A549 (cell line): ENCODE results near the gene NPRL2. TPM values are rescaled to one million over a fixed set of nuclear protein-coding genes. Genes with fewer than 3 reads are reported as not detected.
A peak's percentile ranks its signal among the peaks of the same experiment; 100 is the strongest.

Experiments
- ATAC-seq, 2 experiments: fragments of 200-7000 bp in 1 of 2; fragments of >200 bp in 1 of 2; cut with Nextera tagmentation in 1 of 2; cut with Tn5 transposase in 1 of 2; 3 replicates each; pipeline versions ENCODE4 v1.8.0 to v1.9.1; 2018 to 2020; ENCODE audit warnings: mild to moderate bottlenecking in 1 of 2, moderate library complexity in 1 of 2
- CTCF ChIA-PET: fragments of 300-600 bp; sonication (Branson Sonifier 250); formaldehyde crosslinking; extraction: SDS; loops from one replicate; lab custom pipeline; 2021; ENCODE audit warnings: antibody characterized with exemption, inconsistent platforms; lab: Yijun Ruan, JAX
- POLR2A ChIA-PET: fragments of 350-600 bp; formaldehyde crosslinking; extraction: SDS; loops from one replicate; lab custom pipeline; 2021; ENCODE audit warnings: antibody characterized with exemption, inconsistent platforms; lab: Yijun Ruan, JAX
- DNase-seq, 2 experiments: peaks; one replicate each; pipeline versions ENCODE4 v3.0.0 to v3.0.0-alpha.2; 2011 to 2016; ENCODE audit warnings: low read depth in 1 of 2, low spot score in 1 of 2
- FAIRE-seq: peaks from 2 replicates; lab custom pipeline; 2011; peaks lifted over from hg19 to GRCh38; lab: Jason Lieb, UNC
- H3K27ac ChIP-seq, 2 experiments: fragments of >200 bp; sonication (Bioruptor Twin); formaldehyde crosslinking; 3 replicates each; pipeline ENCODE4 v1.5.1; 2016 to 2017
- H3K4me1 ChIP-seq: fragments of >200 bp; sonication (Bioruptor Twin); formaldehyde crosslinking; 3 replicates; pipeline ENCODE4 v1.6.1; 2016
- H3K4me2 ChIP-seq: fragments of >200 bp; sonication (Bioruptor Twin); formaldehyde crosslinking; 3 replicates; pipeline ENCODE4 v1.6.1; 2016
- H3K4me3 ChIP-seq: fragments of >200 bp; sonication (Bioruptor Twin); formaldehyde crosslinking; 3 replicates; pipeline ENCODE4 v1.5.1; 2016
- H3K9me3 ChIP-seq: fragments of >200 bp; sonication (Bioruptor Twin); formaldehyde crosslinking; 3 replicates; pipeline ENCODE4 v1.6.1; 2016
- BHLHE40 ChIP-seq: IDR thresholded peaks from 2 replicates; pipeline ENCODE4 v1.6.1; 2012; ENCODE audit warnings: low read depth, low read length, inconsistent platforms
- CBX2 ChIP-seq: fragments of 200-600 bp; sonication (generic); IDR thresholded peaks from 2 replicates; pipeline ENCODE4 v1.6.1; 2016; ENCODE audit warnings: low read depth, mild to moderate bottlenecking, borderline replicate concordance
- CEBPB ChIP-seq, 2 experiments: fragments of >200 bp in 1 of 2; sonication (Bioruptor Twin) in 1 of 2; formaldehyde crosslinking in 1 of 2; IDR thresholded peaks; 2 replicates each; pipeline ENCODE4 v1.6.1; 2012 to 2016
- CHD2 ChIP-seq: fragments of 150-350 bp; IDR thresholded peaks from 2 replicates; pipeline ENCODE4 v1.6.1; 2014; ENCODE audit warnings: low read length; ENCODE audit not compliant: partially characterized antibody
- CHD4 ChIP-seq: fragments of 200-600 bp; sonication (generic); IDR thresholded peaks from 2 replicates; pipeline ENCODE4 v1.6.1; 2016; ENCODE audit warnings: antibody characterized with exemption, mild to moderate bottlenecking, borderline replicate concordance
- EHF ChIP-seq: fragments of 250-450 bp; sonication (Bioruptor Pico); IDR thresholded peaks from 2 replicates; pipeline ENCODE4 v1.5.0; 2020; ENCODE audit warnings: mild to moderate bottlenecking
- EHMT2 ChIP-seq: fragments of 200-600 bp; sonication (generic); IDR thresholded peaks from 2 replicates; pipeline ENCODE4 v1.6.1; 2016; ENCODE audit warnings: antibody characterized with exemption, low read depth, mild to moderate bottlenecking, moderate library complexity
- FOSB ChIP-seq: fragments of 250-450 bp; sonication (Bioruptor Pico); IDR thresholded peaks from 2 replicates; pipeline ENCODE4 v1.5.0; 2020; ENCODE audit warnings: mild to moderate bottlenecking, moderate library complexity
- HEYL ChIP-seq: fragments of 250-450 bp; sonication (Bioruptor Pico); IDR thresholded peaks from 2 replicates; pipeline ENCODE4 v1.8.0; 2021; ENCODE audit warnings: mild to moderate bottlenecking, moderate library complexity
- HOXA7 ChIP-seq: fragments of 250-450 bp; sonication (Bioruptor Pico); IDR thresholded peaks from 2 replicates; pipeline ENCODE4 v1.5.0; 2020; ENCODE audit warnings: mild to moderate bottlenecking, moderate library complexity
- HOXB13 ChIP-seq: fragments of 250-450 bp; sonication (Bioruptor Pico); IDR thresholded peaks from 2 replicates; pipeline ENCODE4 v1.5.0; 2020; ENCODE audit warnings: low read depth, mild to moderate bottlenecking, moderate library complexity
- JUN ChIP-seq, 2 experiments: fragments of >200 bp; sonication (Bioruptor Twin); formaldehyde crosslinking; IDR thresholded peaks; 2 replicates in 1 of 2; 3 replicates in 1 of 2; pipeline ENCODE4 v1.6.1; 2016 to 2017
- KDM5A ChIP-seq: fragments of 200-600 bp; sonication (generic); IDR thresholded peaks from 2 replicates; pipeline ENCODE4 v1.6.1; 2016; ENCODE audit warnings: antibody characterized with exemption, mild to moderate bottlenecking
- NPAS2 ChIP-seq: fragments of 250-450 bp; sonication (Bioruptor Pico); IDR thresholded peaks from 2 replicates; pipeline ENCODE4 v1.8.0; 2022; ENCODE audit warnings: mild to moderate bottlenecking, moderate library complexity, borderline replicate concordance
- NR3C1 ChIP-seq: fragments of >200 bp; sonication (Bioruptor Twin); formaldehyde crosslinking; IDR thresholded peaks from 3 replicates; pipeline ENCODE4 v1.6.1; 2017
- PHF8 ChIP-seq: fragments of 200-600 bp; sonication (generic); IDR thresholded peaks from 2 replicates; pipeline ENCODE4 v1.6.1; 2016; ENCODE audit warnings: low read depth, mild to moderate bottlenecking, antibody characterized with exemption, moderate library complexity, borderline replicate concordance
- POLR2A ChIP-seq: IDR thresholded peaks from 2 replicates; pipeline ENCODE4 v1.6.1; 2012; ENCODE audit warnings: mild to moderate bottlenecking, low read length
- RNF2 ChIP-seq: fragments of 200-600 bp; sonication (generic); IDR thresholded peaks from 2 replicates; pipeline ENCODE4 v1.6.1; 2016; ENCODE audit warnings: low read depth, mild to moderate bottlenecking, antibody characterized with exemption, moderate library complexity, borderline replicate concordance
- SMC3 ChIP-seq: fragments of >200 bp; sonication (Bioruptor Twin); formaldehyde crosslinking; IDR thresholded peaks from 3 replicates; pipeline ENCODE4 v1.6.1; 2018; ENCODE audit warnings: inconsistent platforms
- ZNF302 ChIP-seq: fragments of 250-450 bp; sonication (Bioruptor Pico); IDR thresholded peaks from 2 replicates; pipeline ENCODE4 v1.9.0; 2021; ENCODE audit warnings: inconsistent platforms, mild to moderate bottlenecking, moderate library complexity
- WGBS: methylation state at CpG from one replicate; pipeline ENCODE4 v1.1.6; 2017; ENCODE audit errors: missing lambda C conversion rate; 5-methylcytosine and 5-hydroxymethylcytosine counted together
- polyA plus RNA-seq, 4 experiments: library from polyadenylated mRNA; depleted of rRNA in 3 of 4; stranded (reverse); fragments of >200 nt; fragmentation: RNase III in 1 of 4; extraction: RNeasy Plus Mini Kit Qiagen cat#74134 plus additional on column Dnase treatment in 1 of 4; gene quantifications; 2 replicates in 3 of 4; 3 replicates in 1 of 4; pipeline ENCODE4 v1.2.3, GENCODE V29; 2011 to 2017
- TF ChIP-seq, protein P1 (sequence below): fragments of 250-450 bp; sonication (Bioruptor Pico); IDR thresholded peaks from 2 replicates; pipeline ENCODE4 v1.5.0; 2020; ENCODE audit warnings: low read depth, mild to moderate bottlenecking, moderate library complexity
- TF ChIP-seq, protein P2 (sequence below): fragments of 200-600 bp; sonication (generic); IDR thresholded peaks from 2 replicates; pipeline ENCODE4 v1.6.1; 2016; ENCODE audit warnings: antibody characterized with exemption, mild to moderate bottlenecking, moderate library complexity
- TF ChIP-seq, protein P3 (sequence below): IDR thresholded peaks from 2 replicates; pipeline ENCODE4 v1.6.1; 2012
- TF ChIP-seq, protein P4 (sequence below): fragments of 150-350 bp; IDR thresholded peaks from 2 replicates; pipeline ENCODE4 v1.6.1; 2014; ENCODE audit warnings: low read depth, mild to moderate bottlenecking, low read length
- TF ChIP-seq, protein P5 (sequence below): fragments of >200 bp; sonication (Bioruptor Twin); formaldehyde crosslinking; IDR thresholded peaks from 3 replicates; pipeline ENCODE4 v1.6.1; 2016
- TF ChIP-seq, protein P6 (sequence below): IDR thresholded peaks from 2 replicates; pipeline ENCODE4 v1.6.1; 2012

NPRL2 gene
- polyA plus RNA-seq, 2 of the 4 experiments (the other 2 are of a cell fraction), result 19.5 to 19.9 TPM

DNA sequence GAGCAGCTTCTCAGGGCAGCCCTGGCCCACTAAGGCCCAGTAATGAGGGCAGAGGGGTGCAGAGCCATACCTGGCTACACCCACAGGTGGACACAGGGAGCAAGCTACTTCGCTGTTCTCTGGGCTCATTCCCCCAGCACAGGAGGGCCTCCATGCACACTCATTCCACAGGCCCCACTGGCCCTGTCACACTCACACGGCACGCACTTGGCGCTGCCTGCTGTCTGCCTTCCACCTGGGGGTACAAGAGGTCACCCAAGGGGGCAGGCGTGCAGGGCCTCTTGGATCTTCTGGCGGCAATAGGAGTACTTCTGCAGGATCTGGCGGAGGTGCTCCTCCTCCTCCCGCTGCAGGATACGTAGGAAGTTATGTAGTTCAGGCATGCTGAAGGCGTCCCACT is 20.2 kb downstream of the NPRL2 start:
- no peak overlapping the region for H3K4me3 ChIP-seq
- H3K4me2 ChIP-seq, result no peak overlapping the region
- POLR2A ChIA-PET, result no interaction called here
- FAIRE-seq (no peak), ATAC-seq (no peak), DNase-seq (no peak)
- no peak overlapping the region for H3K27ac ChIP-seq
- H3K4me1 ChIP-seq, result peaks cover 27% of the 10 kb centered on the region
- no peaks in the 10 kb centered on the region for H3K9me3 ChIP-seq
- CTCF ChIA-PET, result interaction anchor here (1.5 kb wide), 1 partner anchor 135 kb away, joined by 3 read pairs; no protein-coding TSS in a partner anchor
- TF ChIP-seq BHLHE40, result no peak
- no peak for TF ChIP-seq HEYL
- no peak for TF ChIP-seq KDM5A
- TF ChIP-seq NPAS2 (CRISPR knock-in tag), result no peak
- no peak for TF ChIP-seq EHMT2
- no peak for TF ChIP-seq CBX2
- TF ChIP-seq, protein P1, sequence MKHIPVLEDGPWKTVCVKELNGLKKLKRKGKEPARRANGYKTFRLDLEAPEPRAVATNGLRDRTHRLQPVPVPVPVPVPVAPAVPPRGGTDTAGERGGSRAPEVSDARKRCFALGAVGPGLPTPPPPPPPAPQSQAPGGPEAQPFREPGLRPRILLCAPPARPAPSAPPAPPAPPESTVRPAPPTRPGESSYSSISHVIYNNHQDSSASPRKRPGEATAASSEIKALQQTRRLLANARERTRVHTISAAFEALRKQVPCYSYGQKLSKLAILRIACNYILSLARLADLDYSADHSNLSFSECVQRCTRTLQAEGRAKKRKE (CRISPR knock-in tag), result no peak
- TF ChIP-seq HOXA7, result no peak
- TF ChIP-seq, protein P2, sequence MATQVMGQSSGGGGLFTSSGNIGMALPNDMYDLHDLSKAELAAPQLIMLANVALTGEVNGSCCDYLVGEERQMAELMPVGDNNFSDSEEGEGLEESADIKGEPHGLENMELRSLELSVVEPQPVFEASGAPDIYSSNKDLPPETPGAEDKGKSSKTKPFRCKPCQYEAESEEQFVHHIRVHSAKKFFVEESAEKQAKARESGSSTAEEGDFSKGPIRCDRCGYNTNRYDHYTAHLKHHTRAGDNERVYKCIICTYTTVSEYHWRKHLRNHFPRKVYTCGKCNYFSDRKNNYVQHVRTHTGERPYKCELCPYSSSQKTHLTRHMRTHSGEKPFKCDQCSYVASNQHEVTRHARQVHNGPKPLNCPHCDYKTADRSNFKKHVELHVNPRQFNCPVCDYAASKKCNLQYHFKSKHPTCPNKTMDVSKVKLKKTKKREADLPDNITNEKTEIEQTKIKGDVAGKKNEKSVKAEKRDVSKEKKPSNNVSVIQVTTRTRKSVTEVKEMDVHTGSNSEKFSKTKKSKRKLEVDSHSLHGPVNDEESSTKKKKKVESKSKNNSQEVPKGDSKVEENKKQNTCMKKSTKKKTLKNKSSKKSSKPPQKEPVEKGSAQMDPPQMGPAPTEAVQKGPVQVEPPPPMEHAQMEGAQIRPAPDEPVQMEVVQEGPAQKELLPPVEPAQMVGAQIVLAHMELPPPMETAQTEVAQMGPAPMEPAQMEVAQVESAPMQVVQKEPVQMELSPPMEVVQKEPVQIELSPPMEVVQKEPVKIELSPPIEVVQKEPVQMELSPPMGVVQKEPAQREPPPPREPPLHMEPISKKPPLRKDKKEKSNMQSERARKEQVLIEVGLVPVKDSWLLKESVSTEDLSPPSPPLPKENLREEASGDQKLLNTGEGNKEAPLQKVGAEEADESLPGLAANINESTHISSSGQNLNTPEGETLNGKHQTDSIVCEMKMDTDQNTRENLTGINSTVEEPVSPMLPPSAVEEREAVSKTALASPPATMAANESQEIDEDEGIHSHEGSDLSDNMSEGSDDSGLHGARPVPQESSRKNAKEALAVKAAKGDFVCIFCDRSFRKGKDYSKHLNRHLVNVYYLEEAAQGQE, result no peak
- TF ChIP-seq, all 56 proteins: peak for 0
- 85% methylated on average over 3 of the region's 10 CpGs for WGBS

DNA sequence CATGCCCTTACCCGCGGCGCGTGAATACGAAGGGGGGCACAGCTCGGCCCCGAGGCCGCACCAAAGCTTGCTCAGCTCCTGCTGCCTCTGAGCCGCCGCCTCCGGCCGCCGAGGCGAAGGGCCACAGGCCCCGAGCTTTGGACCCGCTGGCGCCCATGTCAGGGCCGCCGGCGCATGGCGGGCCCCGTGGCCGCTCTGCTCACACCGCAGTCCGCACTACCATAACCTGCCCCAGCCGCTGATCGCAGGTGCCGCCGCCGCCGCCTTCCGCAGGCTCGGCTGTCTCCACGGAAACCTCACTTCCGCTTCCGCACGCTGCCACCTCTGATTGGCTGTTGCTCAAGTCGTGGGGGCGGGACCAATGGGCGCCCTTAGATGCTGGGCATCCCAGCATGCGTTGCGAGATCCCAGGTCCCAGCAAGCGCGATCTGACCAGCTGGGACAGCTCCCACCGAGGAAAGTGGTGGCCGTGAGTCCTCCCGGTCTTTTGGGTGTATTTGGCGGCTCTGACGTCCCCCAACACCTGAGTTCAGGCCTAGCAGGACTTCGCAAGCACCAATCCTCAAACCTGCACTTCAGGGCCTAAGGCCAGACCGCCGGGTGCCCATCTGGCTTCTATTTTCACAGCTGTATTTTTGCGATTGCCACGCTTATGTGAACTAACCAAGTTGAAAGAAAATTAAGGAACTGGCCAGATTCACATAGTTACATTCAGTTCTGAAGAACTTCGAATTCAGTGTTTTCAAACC is 22.5 kb downstream of the NPRL2 start, which contains the start of gene TUSC2:
TUSC2 (minus strand) TSS at position 281 of the 749 bp plus-strand sequence; CDS start at position 157, 124 bp downstream.
- ChIA-PET CTCF (interaction anchor here (0.6 to 1.9 kb wide), 7 partner anchors 10 to 134 kb away, joined by 3 to 8 read pairs (median 3); no protein-coding TSS in a partner anchor), POLR2A (interaction anchor here (0.6 to 2.1 kb wide), 5 partner anchors 9 to 68 kb away, joined by 3 to 27 read pairs (median 12); partner anchors contain the start of genes CYB561D2, IFRD2 and NPRL2)
- DNase-seq (peak; percentile 93 to 96), FAIRE-seq (no peak), ATAC-seq (peak; percentile 82 to 91)
- no peaks in the 10 kb centered on the region for H3K9me3 ChIP-seq
- WGBS, result 8% methylated on average over 11 of the region's 55 CpGs
- H3K4me3 ChIP-seq, result peak within 1 kb of the TSS; percentile 71
- TF ChIP-seq EHF (no peak), NR3C1 (no peak), RNF2 (no peak), PHF8 (peak; percentile 39; the same call in 1 of the 2 replicates), CHD4 (no peak), CHD2 (no peak), ZNF302 (CRISPR knock-in tag) (no peak), SMC3 (no peak), FOSB (CRISPR knock-in tag) (0 out of 2 replicates have a peak, but pooled peaks have one; percentile 31), HOXB13 (CRISPR knock-in tag) (no peak), KDM5A (peak; percentile 42), JUN (IDR thresholded peaks at IDR 0.05) (peak in 1 of 2 experiments; percentile 43; a peak in 1 of 5 replicates), CEBPB (IDR thresholded peaks at IDR 0.05) (no peak), POLR2A (peak; percentile 72)
- TF ChIP-seq, protein P3, sequence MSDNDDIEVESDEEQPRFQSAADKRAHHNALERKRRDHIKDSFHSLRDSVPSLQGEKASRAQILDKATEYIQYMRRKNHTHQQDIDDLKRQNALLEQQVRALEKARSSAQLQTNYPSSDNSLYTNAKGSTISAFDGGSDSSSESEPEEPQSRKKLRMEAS, result peak; percentile 36; the same call in 1 of the 2 replicates
- TF ChIP-seq, protein P4, sequence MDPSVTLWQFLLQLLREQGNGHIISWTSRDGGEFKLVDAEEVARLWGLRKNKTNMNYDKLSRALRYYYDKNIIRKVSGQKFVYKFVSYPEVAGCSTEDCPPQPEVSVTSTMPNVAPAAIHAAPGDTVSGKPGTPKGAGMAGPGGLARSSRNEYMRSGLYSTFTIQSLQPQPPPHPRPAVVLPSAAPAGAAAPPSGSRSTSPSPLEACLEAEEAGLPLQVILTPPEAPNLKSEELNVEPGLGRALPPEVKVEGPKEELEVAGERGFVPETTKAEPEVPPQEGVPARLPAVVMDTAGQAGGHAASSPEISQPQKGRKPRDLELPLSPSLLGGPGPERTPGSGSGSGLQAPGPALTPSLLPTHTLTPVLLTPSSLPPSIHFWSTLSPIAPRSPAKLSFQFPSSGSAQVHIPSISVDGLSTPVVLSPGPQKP, result no peak
- TF ChIP-seq, protein P5, sequence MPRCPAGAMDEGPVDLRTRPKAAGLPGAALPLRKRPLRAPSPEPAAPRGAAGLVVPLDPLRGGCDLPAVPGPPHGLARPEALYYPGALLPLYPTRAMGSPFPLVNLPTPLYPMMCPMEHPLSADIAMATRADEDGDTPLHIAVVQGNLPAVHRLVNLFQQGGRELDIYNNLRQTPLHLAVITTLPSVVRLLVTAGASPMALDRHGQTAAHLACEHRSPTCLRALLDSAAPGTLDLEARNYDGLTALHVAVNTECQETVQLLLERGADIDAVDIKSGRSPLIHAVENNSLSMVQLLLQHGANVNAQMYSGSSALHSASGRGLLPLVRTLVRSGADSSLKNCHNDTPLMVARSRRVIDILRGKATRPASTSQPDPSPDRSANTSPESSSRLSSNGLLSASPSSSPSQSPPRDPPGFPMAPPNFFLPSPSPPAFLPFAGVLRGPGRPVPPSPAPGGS, result peak; percentile 29; the same call in 1 of the 3 replicates
- TF ChIP-seq, protein P6, sequence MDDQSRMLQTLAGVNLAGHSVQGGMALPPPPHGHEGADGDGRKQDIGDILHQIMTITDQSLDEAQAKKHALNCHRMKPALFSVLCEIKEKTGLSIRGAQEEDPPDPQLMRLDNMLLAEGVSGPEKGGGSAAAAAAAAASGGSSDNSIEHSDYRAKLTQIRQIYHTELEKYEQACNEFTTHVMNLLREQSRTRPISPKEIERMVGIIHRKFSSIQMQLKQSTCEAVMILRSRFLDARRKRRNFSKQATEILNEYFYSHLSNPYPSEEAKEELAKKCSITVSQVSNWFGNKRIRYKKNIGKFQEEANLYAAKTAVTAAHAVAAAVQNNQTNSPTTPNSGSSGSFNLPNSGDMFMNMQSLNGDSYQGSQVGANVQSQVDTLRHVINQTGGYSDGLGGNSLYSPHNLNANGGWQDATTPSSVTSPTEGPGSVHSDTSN, result peak; percentile 24
- peak within 1 kb of the TSS; percentile 95 for H3K4me2 ChIP-seq
- H3K4me1 ChIP-seq, result peaks cover 16% of the 10 kb centered on the region
- peak within 1 kb of the TSS; percentile 77 to 98 for H3K27ac ChIP-seq
